Stimulated activated CD4-positive, alpha-beta T cell treated with anti-CD3 and anti-CD28 coated beads, TNF-alpha, amount 100 ng/mL, for 24 hours (primary cell): Measurements from ENCODE around the gene SH3YL1.
A peak's percentile ranks its signal among the peaks of the same experiment; 100 is the strongest.
"Not testable (repeated sequence)": the region's sequence is repeated elsewhere in the genome, so short reads cannot be mapped to it uniquely, and the experiment has no call there.

Source experiments
- DNase-seq, 3 experiments: peaks; one replicate each; pipeline ENCODE4 v3.0.0-alpha.2; 2020; ENCODE audit warnings: low read depth in 3 of 3

SH3YL1 gene

DNA sequence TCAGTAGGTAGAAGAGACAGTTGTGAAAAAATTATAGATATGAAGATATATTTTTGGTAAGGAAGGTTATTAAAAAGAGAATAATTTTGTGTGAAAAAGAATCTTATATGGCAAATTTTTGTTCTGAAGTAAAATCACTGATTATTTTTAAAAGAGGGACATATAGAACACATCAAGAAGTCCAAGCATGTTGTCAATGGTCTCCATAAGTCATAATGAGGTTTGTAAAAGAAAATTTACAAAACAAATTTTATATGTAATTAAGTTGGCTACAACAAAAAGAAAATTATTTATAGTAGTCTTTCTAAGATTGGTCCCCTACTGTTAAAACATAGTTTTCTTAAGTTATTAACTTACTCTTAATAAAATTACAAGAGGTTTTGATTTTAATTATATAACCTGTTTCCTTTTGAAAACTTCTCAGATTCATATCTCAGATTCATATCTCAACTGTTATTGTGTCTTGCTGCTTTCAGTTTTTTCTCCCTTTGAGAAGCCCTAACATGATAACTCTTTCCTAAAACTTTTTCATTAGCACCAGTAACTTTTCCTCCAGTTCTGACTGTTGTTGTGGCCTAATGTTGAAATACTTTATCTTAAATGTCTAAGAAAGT, 81.2 kb downstream of the SH3YL1 start:
- DNase-seq: no peak

DNA sequence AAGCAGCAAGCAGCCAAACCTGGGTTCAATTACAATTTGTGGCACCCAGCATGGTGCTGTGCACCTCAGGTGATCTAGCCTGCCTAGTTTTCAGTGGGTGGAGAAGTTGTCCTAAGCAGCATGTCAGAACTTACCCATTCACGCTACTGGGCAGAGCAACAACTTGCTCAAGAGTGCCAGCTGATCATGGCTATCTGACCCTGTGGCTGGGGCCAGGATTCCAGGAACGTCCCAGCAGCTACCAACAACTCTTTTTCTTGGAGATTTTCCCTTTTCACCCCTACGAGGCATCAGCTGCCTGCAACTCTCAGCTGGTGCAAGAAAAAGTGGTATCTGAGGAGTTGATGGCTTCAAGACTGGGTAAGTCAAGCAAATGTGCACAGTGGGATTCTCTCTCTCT, 83.5 kb downstream of the SH3YL1 start:
- DNase-seq: no peak

DNA sequence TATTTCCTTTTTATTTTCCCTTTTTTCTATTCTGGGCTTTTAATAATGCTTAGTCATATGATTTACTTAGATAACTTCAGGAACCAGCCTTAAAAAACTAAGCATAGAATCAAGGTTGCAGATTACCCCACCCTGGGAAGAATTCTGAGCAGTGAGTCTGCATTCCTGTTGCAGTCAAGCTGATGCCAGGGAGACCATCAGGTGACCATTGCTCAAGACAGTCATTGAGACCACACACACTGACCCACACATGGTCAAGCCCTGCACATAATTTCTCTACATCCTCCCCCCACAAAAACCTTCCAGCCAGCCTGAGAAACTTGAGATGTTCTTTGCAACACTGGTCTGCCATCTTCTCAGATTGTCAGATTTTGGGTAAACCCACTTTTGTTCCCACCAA, 83.9 kb downstream of the SH3YL1 start:
- DNase-seq: no peak

DNA sequence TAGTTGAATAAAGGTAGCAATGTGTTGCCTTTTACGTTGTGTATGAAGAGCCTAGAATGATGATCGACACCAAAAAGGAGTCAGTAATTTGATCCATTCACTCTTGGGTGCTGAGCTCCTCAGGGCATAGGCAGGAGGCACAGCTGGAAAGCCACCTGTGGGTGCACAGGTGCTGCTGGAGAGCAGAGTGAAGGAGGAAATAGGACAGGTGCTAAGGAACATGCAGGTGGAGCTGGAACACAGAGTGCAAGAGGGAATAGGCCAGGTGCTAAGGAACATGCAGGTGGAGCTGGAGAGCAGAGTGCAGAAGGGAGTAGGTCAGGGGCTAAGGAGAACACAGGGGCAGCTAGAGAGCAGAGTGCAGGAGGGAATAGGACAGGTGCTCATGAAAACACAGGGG, 86.1 kb downstream of the SH3YL1 start:
- no peak for DNase-seq

DNA sequence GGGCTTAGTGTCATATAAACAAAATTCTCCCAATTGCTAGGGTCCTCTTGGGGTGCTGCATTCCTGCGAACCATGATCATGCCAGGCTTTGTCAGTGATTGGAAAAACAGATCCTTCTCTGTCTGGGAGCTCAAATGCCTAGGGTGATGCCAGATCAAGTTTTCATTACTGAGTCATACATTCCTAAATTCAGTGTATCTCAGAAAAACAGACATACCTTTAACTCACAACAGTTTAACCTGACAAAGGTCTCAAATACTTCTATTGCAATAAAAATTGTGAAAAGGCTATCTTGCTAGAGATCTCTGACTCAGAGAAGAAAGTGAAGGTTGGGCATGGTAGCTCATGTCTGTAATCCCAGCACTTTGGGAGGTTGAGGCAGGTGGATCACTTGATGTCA, 86.9 kb downstream of the SH3YL1 start:
- no peak for DNase-seq

DNA sequence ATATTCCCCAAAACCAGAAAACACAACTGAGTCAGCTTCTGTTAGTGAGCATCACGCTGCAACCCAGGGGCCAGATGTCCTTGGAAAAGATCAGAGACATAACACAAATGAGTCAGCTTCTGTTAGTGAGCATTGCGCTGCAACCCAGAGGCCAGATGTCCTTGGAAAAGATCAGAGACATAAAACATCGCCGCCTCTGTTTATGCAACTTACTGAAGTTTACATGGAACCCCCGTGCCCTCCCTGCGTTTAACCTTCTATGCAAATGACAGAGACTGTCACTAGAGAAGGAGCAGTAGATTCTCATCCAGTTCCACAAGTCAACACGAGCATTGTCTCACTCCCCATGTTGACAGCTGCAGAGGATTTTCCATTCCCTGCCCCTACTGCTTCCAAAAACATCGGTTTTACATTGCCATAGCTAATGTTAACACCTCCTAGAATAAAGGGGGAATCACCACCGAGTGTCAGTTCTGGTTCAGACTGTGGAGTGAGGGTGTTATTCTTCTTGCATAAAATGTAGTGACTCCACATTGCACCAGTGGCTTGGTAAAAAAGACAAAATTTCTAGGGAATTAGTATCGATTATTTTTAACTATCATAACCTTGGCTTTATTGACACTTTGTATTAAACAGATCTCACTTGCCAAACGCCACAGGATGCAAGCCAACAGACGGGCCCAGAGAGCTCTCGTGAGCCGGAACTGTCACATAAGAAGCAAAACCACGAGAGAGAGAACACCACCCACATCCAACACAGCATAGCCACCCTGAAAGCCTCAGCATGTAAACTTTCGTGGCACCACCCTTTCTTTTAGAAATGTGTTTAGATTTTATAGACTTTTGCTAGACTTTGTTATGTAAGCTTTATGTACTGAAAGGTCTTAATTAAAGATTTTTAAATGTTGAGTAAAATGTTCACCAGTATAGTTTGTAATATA, 87.7 kb downstream of the SH3YL1 start:
- DNase-seq: peak in 1 of 3 experiments; percentile 28

DNA sequence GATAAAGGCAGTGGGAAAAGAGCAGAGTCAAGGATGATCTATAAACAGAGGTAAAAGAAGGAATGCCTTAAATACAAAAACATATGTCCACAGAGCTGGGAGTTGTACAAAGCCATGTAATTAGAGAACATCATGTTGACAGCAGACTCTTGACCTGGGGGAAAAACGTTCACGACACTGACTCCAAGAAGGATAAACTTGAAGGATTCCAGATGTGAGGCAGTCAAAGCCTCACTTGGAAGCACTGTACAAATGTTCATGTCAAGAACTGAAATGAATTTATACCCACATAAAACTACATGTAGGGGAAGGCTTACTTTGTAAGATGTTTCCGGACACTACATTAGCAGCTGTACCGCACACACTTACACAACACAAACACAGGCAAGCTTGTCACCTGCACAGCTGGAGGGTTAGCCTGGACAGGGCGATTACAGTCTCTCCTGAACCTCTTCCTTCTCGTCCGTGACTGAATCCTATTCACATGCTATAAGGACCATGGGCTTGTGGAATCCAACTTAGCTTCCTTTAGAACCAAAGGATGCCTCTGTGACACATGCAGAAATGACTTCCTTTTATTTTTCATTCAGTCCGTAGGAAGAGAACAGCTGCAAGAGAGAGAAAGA, 88.6 kb downstream of the SH3YL1 start:
- DNase-seq: no peak

DNA sequence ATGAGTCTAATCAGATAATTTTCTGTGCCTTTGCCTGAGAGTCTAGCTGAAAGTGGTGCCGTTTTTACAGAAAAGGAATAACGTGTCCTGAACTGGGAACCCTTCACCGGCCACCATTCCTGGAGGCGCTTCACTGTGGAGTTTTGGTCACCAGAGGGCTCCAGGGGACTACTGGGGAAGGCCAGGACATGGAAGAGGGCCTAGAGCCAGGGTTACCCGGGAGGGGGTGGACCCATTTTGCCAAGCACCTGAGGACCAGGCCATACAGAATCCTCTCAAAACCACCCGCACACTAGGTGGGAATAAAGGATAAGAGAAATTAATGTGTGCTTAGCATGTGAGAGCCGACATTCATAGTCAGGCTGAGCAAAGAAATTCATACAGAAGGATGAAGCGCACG, 91.7 kb downstream of the SH3YL1 start:
- DNase-seq: not testable (repeated sequence)

DNA sequence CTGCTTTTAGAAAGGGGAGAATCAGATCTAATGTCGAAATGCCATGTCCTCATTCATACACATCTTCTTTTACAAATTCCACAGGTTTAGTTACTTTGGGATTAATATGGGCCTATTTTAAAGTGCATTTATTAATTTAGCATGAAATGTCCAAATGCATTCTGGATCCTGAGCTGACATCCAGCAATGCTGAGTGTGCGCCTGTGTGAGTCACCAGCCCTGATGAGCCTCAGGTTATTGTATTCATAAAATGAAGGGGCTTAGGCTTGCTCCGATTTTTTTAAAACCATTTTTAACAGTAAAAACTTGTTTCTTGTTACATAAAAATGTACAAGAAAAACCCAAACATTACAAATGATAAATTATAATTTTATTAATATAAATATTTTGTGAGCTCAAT, 94.1 kb downstream of the SH3YL1 start:
- DNase-seq: no peak
